AG09319 (cell line): ENCODE data around the gene SNRPN.
"Not testable (repeated sequence)": the region's sequence is repeated elsewhere in the genome, so short reads cannot be mapped to it uniquely, and the experiment has no call there.

Source experiments
- DNase-seq: peaks from one replicate; pipeline ENCODE4 v3.0.0-alpha.2; 2010; ENCODE audit warnings: low read depth; ENCODE audit errors: extremely low read depth
- CTCF ChIP-seq: IDR thresholded peaks from 2 replicates; pipeline ENCODE4 v1.5.1; 2011; ENCODE audit warnings: low read depth, mild to moderate bottlenecking, inconsistent platforms, low read length, moderate library complexity

Gene SNRPN

GRCh38 chr15:24933716-24934115 lies 21.1 kb upstream of the SNRPN start:
- DNase-seq: no peak
- no peak for TF ChIP-seq CTCF

GRCh38 chr15:24938224-24938623 lies 16.6 kb upstream of the SNRPN start:
- not testable (repeated sequence) for DNase-seq

- no peak for TF ChIP-seq CTCF
- no peak for DNase-seq
Observed at GRCh38 chr15:24940236-24940635, 14.6 kb upstream of the SNRPN start.

GRCh38 chr15:24943361-24943760 lies 11.4 kb upstream of the SNRPN start:
- no peak for DNase-seq
- no peak for TF ChIP-seq CTCF

- TF ChIP-seq CTCF: no peak
- no peak for DNase-seq
Observed at GRCh38 chr15:24944954-24945353, 9.8 kb upstream of the SNRPN start.

- no peak for DNase-seq
- no peak for TF ChIP-seq CTCF
Observed at GRCh38 chr15:24945711-24946110, 9.1 kb upstream of the SNRPN start.

- no peak for TF ChIP-seq CTCF
- no peak for DNase-seq
Observed at GRCh38 chr15:24948495-24948894, 6.3 kb upstream of the SNRPN start.

GRCh38 chr15:24955531-24955921 lies 739 bp downstream of the SNRPN start:
- TF ChIP-seq CTCF: no peak
- no peak for DNase-seq
